ENCODE results near the gene RYK.
"Not testable (repeated sequence)": the region's sequence is repeated elsewhere in the genome, so short reads cannot be mapped to it uniquely, and the experiment has no call there.

RYK gene

DNA sequence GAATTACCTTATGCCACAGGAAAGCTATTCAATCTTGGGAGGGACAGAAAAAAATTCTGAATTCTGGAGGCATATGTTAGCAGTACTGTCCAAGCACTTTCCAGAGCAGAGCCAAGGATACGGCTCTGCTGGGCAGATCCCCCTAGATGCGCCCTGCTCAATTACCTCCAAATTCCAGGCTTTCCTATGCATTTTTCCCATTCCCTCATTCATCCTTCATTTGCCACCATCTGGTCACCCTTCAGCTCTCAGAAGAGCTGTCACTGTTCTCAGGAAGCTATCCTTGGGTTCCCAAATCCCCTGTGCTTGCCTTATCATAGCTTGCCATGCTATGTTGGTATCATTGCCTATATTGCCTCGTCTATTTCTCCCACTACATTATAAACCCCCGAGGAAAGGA lies 45.2 kb downstream of the RYK start:
- H3K4me1 ChIP-seq (ENCODE audit: control insufficient read depth, low read length), result no peaks in the 10 kb centered on the region
- TF ChIP-seq EZH2phosphoT487 (IDR thresholded peaks at IDR 0.05; ENCODE audit: borderline replicate concordance, low read length), result no peak
- TF ChIP-seq, protein P1, sequence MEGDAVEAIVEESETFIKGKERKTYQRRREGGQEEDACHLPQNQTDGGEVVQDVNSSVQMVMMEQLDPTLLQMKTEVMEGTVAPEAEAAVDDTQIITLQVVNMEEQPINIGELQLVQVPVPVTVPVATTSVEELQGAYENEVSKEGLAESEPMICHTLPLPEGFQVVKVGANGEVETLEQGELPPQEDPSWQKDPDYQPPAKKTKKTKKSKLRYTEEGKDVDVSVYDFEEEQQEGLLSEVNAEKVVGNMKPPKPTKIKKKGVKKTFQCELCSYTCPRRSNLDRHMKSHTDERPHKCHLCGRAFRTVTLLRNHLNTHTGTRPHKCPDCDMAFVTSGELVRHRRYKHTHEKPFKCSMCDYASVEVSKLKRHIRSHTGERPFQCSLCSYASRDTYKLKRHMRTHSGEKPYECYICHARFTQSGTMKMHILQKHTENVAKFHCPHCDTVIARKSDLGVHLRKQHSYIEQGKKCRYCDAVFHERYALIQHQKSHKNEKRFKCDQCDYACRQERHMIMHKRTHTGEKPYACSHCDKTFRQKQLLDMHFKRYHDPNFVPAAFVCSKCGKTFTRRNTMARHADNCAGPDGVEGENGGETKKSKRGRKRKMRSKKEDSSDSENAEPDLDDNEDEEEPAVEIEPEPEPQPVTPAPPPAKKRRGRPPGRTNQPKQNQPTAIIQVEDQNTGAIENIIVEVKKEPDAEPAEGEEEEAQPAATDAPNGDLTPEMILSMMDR (IDR thresholded peaks at IDR 0.05; ENCODE audit: low read depth, low read length, poor library complexity, severe bottlenecking), result no peak
- no peak overlapping the region for H3K4me2 ChIP-seq (ENCODE audit: low read length)
- no peaks in the 10 kb centered on the region for H3K27me3 ChIP-seq (ENCODE audit: control insufficient read depth, low read length)
- H3K27ac ChIP-seq (ENCODE audit: low read depth, low read length), result no peak overlapping the region
- no peaks in the 10 kb centered on the region for H3K9me2 ChIP-seq (replicated peaks; ENCODE audit: control insufficient read depth, low read length)
- peaks cover 3% of the 10 kb centered on the region for H3K36me3 ChIP-seq (ENCODE audit: control insufficient read depth, low read length)
- no peak overlapping the region for H3K4me3 ChIP-seq (ENCODE audit: low read length)
- H3K9me3 ChIP-seq (ENCODE audit: control insufficient read depth, insufficient read depth, low read length), result no peaks in the 10 kb centered on the region
- 0 out of 2 replicates have a peak, but pooled peaks cover 6% of the 10 kb centered on the region for H4K20me1 ChIP-seq (ENCODE audit: control insufficient read depth, insufficient read depth, low read depth, low read length)
- no peaks in the 10 kb centered on the region for H3F3A ChIP-seq (ENCODE audit: control insufficient read depth, insufficient read depth)
- no peaks in the 10 kb centered on the region for H3K79me2 ChIP-seq (ENCODE audit: control insufficient read depth, low read length)

DNA sequence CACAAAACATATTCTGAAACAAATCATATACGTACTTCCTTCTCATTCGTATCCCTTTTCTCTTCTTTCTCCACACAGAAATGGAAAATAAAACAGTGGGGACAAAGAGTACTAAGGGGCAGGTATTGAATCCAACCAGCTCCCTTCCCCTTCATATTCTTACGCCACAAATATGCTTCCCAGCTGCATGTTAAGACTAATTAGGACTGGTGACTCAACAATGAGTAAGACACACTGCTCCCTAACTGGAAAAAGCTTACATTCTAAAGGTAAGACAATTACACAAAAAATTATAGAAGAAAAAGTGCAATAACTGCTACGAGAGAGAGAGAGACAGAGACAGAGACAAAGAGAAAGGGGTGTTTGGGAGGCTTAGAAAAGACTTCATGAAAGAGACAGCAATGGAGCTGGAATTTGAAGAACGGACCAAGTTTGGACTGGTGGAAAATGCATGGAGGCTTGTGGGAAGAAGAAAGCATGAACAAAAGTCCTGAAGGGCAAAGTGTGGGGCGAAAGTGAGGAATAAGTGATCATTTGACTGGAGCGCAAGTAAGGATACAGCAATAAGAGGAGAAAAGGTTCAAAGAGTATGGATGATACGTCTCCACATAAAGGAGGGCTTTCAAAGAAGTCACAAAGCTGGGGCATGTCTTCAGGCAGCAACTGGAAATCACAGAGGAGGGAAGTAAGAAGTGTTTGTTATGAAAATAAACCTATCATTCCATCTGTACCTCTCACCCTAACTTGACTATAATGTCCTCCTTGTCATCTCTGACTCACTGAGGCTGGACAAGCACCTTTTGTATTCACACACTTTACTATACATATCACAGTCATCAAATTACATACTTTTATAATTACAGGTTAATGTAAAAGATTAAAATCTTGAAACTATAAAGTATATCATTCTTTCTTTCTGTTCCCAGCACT lies 49.2 kb downstream of the RYK start:
- H3K27me3 ChIP-seq (ENCODE audit: control insufficient read depth, low read length), result no peaks in the 10 kb centered on the region
- no peaks in the 10 kb centered on the region for H3K4me1 ChIP-seq (ENCODE audit: control insufficient read depth, low read length)
- no peaks in the 10 kb centered on the region for H3K9me3 ChIP-seq (ENCODE audit: control insufficient read depth, insufficient read depth, low read length)
- no peak overlapping the region for H3K4me2 ChIP-seq (ENCODE audit: low read length)
- H4K20me1 ChIP-seq (ENCODE audit: control insufficient read depth, insufficient read depth, low read depth, low read length), result no peaks in the 10 kb centered on the region
- H3K27ac ChIP-seq (ENCODE audit: low read depth, low read length), result no peak overlapping the region
- H3K9me2 ChIP-seq (replicated peaks; ENCODE audit: control insufficient read depth, low read length), result no peaks in the 10 kb centered on the region
- TF ChIP-seq, protein P1 (IDR thresholded peaks at IDR 0.05; ENCODE audit: low read depth, low read length, poor library complexity, severe bottlenecking), result no peak
- no peak for TF ChIP-seq EZH2phosphoT487 (IDR thresholded peaks at IDR 0.05; ENCODE audit: borderline replicate concordance, low read length)
- no peak overlapping the region for H3K4me3 ChIP-seq (ENCODE audit: low read length)
- no peaks in the 10 kb centered on the region for H3K79me2 ChIP-seq (ENCODE audit: control insufficient read depth, low read length)
- H3K36me3 ChIP-seq (ENCODE audit: control insufficient read depth, low read length), result peaks cover 3% of the 10 kb centered on the region; the same call in 1 of the 2 replicates
- no peaks in the 10 kb centered on the region for H3F3A ChIP-seq (ENCODE audit: control insufficient read depth, insufficient read depth)

DNA sequence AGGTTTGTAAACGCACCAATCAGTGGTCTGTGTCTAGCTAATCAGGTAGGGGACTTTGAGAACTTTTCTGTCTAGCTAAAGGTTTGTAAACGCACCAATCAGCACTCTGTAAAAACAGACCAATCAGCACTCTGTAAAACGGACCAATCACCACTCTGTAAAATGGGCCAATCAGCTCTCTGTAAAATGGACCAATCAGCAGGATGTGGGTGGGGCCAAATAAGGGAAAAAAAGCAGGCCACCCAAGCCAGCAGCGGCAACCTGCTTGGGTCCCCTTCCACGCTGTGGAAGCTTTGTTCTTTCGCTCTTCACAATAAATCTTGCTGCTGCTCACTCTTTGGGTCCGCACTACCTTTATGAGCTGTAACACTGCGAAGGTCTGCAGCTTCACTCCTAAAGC lies 50.8 kb downstream of the RYK start:
- not testable (repeated sequence) for H3K4me2 ChIP-seq (ENCODE audit: low read length); H3K9me3 ChIP-seq (ENCODE audit: control insufficient read depth, insufficient read depth, low read length); H3K79me2 ChIP-seq (ENCODE audit: control insufficient read depth, low read length); H3K27me3 ChIP-seq (ENCODE audit: control insufficient read depth, low read length); H3K36me3 ChIP-seq (ENCODE audit: control insufficient read depth, low read length); H3K27ac ChIP-seq (ENCODE audit: low read depth, low read length); H3K9me2 ChIP-seq (replicated peaks; ENCODE audit: control insufficient read depth, low read length); H3K4me3 ChIP-seq (ENCODE audit: low read length); H3F3A ChIP-seq (ENCODE audit: control insufficient read depth, insufficient read depth); H3K4me1 ChIP-seq (ENCODE audit: control insufficient read depth, low read length); H4K20me1 ChIP-seq (ENCODE audit: control insufficient read depth, insufficient read depth, low read depth, low read length)

DNA sequence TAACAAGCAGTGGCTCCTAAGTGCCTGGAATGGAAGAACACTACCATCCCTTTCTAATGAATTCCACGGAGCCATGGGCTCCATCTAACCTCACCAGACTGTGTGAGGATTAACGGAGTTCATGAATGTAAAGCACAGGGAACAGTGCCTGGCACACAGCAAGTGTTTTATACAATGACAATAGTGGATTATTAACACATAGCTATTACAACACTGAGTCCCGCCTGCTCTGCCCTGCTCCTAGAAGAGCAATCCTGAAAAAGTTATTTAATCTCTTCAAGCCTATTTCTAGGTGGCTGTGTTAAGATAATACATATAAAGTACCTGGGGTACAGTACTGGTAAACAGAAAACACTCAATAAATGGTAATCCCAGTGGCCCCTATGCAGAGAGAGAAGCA lies 51.4 kb downstream of the RYK start:
- TF ChIP-seq EZH2phosphoT487 (IDR thresholded peaks at IDR 0.05; ENCODE audit: borderline replicate concordance, low read length), result no peak
- TF ChIP-seq, protein P1 (IDR thresholded peaks at IDR 0.05; ENCODE audit: low read depth, low read length, poor library complexity, severe bottlenecking), result no peak
- Histone ChIP-seq H3F3A (ENCODE audit: control insufficient read depth, insufficient read depth) (no peaks in the 10 kb centered on the region), H3K27ac (ENCODE audit: low read depth, low read length) (no peak overlapping the region), H4K20me1 (ENCODE audit: control insufficient read depth, insufficient read depth, low read depth, low read length) (no peaks in the 10 kb centered on the region), H3K4me2 (ENCODE audit: low read length) (no peak overlapping the region), H3K9me3 (ENCODE audit: control insufficient read depth, insufficient read depth, low read length) (no peaks in the 10 kb centered on the region), H3K9me2 (replicated peaks; ENCODE audit: control insufficient read depth, low read length) (no peaks in the 10 kb centered on the region), H3K4me3 (ENCODE audit: low read length) (no peak overlapping the region), H3K4me1 (ENCODE audit: control insufficient read depth, low read length) (no peaks in the 10 kb centered on the region), H3K27me3 (ENCODE audit: control insufficient read depth, low read length) (no peaks in the 10 kb centered on the region), H3K36me3 (ENCODE audit: control insufficient read depth, low read length) (peaks cover 3% of the 10 kb centered on the region; the same call in 1 of the 2 replicates), H3K79me2 (ENCODE audit: control insufficient read depth, low read length) (no peaks in the 10 kb centered on the region)
